GM19463 (cell line): ENCODE results near the gene FMC1.
A peak's percentile ranks its signal among the peaks of the same experiment; 100 is the strongest.
"Not testable (repeated sequence)": the region's sequence is repeated elsewhere in the genome, so short reads cannot be mapped to it uniquely, and the experiment has no call there.

Source experiments
- ATAC-seq: cut with Tn5 transposase; IDR thresholded peaks from one replicate; pipeline ENCODE4 v1.9.1; 2021; ENCODE audit warnings: mild to moderate bottlenecking, moderate library complexity; ENCODE audit not compliant: unreplicated experiment

The FMC1 gene

GRCh38 chr7:139340037-139340807 is 915 bp upstream of the FMC1 start:
- peak; percentile 74 for ATAC-seq

- ATAC-seq = no peak
Observed at GRCh38 chr7:139340808-139341057, 404 bp upstream of the FMC1 start.

DNA sequence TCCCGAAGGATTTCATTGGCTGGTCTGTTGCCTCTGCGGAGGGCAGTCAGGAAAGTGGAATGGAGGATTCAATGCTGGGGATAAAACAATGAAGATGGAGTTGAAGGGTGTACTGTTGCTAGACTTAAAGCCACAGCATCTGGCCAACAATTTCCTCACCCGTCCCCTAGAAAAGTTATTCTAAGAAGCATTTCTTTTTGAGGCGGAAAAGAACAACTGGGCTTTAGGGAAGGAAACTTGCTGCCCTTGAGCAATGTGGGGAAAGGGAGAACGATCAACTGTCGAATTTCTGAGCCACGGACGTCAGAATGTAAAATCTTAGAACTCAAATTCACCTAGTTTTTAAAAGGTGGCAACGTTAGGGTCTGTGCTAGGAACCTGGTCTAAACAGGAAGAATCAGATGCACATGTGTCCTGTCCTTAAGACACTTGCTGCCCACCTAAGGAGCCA is 664 bp downstream of the FMC1 start:
- no peak for ATAC-seq

DNA sequence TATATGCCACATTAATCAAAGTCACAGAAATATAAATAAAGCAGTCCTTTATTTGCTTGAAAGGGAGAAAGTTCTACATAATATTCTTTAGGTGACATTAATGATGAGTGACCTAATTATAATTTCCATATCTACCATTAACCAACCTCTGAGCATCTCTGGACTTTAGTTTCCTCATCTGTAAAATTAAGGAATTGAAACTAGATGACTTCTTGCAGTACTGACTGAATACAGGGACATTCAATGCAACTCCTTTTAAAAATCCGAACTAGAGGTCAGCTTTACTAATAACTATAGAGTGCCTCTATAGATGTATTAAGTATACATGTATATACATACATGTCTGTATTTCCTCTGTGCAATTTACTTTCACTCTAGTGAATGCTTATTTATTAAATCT is 3.9 kb downstream of the FMC1 start:
- ATAC-seq = no peak

DNA sequence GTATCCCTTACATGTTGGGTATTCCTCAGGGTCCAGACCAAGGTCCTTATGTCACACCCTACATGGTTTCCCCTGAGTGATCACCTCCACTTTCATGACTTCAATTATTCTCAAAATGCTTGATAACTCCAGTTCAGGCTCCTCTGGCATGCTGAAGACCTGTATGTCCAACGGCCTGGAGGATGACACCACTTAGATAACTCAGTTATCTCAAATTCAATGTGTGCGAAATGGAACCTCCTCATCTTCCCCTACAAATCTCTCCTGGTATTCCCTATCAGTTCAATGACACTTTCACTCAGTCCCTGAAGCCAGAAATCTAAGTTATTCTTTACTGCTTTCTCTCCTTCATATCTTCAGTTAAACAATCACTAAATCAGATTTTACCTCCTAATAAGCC is 9.9 kb downstream of the FMC1 start:
- no peak for ATAC-seq

DNA sequence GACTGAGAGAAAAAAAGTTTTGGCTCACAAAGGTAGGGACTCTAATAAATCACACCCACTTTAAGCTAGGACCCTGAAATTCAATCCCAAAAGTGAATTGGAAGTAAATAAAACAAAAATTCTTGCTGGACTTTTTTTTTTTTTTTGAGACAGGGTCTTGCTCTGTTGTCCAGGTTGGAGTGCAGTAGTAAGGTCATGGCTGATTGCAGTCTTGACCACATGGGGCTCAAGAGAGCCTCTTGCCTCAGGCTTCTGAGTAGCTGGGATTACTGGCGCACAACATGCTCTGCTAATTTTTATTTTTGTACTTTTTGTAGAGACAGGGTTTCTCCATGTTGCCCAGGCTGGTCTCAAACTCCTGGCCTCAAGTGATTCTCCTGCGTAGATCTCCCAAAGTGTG is 13.6 kb downstream of the FMC1 start:
- ATAC-seq = no peak

DNA sequence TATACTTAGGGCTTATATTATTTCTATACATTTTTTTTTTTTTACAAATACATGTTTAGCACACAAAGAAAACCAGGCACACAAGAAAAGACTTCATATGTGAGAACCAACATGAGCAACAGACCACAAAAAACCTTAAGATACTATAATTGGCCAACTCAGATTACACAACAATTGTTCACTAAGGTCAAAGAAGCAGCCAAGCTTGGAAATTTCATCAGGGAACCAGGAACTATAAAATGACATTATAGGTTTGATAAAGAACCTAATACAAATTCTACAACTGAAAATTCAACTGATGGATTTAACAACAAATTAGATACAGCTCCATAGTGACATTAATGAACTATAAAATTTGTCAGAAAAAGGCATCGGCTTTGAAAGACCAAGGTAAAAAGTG is 14.2 kb downstream of the FMC1 start:
- no peak for ATAC-seq

GRCh38 chr7:139357729-139358506 is 16.8 kb downstream of the FMC1 start:
- not testable (repeated sequence) for ATAC-seq

GRCh38 chr7:139358541-139359365 is 17.6 kb downstream of the FMC1 start:
- peak; percentile 9 for ATAC-seq

DNA sequence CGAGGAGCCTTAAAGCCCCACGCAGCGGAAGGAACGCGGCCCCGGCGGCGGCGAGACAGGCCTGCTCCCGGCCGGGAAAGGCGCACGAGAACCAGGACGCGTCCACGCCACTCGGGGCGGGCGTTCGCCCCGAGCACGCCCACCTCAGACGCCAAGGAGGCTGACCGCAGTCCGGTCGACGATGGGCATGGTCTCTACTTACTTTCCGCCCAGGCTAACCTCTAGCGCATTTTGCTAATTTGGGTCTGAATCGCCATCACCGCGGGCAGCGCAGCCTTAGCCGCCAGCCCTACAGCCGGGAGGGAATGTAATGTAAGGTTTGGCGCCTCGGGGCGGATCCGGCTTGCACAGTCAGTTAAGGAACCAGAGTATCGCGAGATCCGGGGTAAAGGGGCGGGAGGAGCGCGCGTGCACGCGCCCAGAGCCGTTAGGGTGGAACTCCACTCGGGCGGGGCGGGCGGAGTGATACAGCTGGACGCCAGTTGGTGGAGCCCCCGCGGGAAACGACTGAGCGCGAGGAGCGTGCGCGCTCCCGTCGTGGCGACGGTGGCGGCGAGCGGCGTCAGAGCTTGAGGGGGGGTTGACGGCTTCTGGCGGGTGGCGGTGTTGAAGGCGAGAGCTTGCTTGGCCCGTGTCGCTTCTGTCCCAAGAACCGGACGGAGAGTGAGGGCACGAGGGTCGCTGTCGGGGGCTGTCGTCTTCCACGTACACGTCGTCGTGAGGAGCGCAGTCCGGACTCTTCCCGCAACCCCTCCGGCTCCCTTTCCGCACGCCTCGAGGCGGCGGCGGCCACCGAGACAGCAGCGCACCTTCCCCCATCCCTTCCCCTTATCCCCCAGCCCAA is 18.5 kb downstream of the FMC1 start, which contains the start of gene LUC7L2:
TSS of gene LUC7L2 (plus strand) at position 529 of the 844 bp plus-strand sequence. CDS start 368 bp downstream, outside the sequence.
- peak; percentile 74 for ATAC-seq

- peak; percentile 69 for ATAC-seq
Observed at GRCh38 chr7:139360210-139360947, 19.2 kb downstream of the FMC1 start.

DNA sequence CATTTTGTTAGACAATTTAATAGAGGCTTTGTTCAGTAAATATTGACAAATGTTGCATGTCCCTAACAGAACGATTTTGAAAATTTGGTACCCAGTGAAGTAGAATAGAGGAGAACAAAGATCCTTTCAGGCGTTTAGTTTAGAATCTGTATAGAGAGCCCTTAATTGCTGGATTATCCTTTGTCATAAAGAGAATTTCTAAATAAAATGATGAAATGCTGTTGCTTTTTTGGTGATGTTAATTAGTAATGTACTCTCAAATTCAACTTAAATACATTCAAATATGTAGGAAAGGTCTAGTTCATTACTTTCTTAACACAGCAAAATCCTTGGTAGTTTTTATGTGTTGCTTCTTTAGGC is 19.8 kb downstream of the FMC1 start:
- no peak for ATAC-seq

DNA sequence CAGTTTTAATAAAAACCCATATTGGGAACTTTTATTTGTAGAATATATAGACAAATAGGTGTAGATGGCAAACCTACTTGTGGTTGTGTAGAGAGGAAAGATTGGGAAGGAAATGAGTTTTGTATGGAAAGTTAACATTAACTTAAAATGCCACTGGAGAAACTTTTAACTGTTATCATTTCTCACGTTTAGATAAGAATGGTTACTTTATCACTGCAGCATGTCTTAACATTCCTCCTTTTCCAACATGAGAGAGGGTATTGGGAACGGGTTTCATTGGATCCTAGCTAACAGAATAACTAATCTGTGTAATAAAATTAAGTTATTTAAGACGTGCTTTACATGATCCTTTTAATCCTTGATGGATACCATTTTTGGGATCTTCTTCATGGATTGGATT is 20.4 kb downstream of the FMC1 start:
- ATAC-seq = no peak

DNA sequence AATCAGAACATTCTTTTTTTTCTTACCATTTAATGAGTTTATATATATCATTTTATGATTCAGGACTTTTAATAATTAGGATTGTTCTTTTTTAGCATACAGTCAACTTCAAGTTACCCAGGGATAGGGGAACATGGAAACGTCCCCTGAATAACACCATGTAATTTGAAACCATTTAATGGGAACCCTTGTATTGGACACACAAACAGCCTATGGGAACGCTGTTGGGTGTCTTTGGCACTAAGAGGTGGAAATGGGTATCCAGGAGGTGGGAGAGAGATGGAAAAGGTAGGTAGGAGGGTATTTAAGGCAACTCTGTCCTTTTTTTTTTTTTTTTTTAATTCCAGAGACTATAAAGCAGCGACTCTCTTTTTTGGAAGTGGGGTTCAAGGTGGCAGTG is 21.2 kb downstream of the FMC1 start:
- no peak for ATAC-seq

- no peak for ATAC-seq
Observed at GRCh38 chr7:139362981-139363380, 21.8 kb downstream of the FMC1 start.

GRCh38 chr7:139365336-139365735 is 24.2 kb downstream of the FMC1 start:
- no peak for ATAC-seq

- no peak for ATAC-seq
Observed at GRCh38 chr7:139366400-139366799, 25.3 kb downstream of the FMC1 start.

DNA sequence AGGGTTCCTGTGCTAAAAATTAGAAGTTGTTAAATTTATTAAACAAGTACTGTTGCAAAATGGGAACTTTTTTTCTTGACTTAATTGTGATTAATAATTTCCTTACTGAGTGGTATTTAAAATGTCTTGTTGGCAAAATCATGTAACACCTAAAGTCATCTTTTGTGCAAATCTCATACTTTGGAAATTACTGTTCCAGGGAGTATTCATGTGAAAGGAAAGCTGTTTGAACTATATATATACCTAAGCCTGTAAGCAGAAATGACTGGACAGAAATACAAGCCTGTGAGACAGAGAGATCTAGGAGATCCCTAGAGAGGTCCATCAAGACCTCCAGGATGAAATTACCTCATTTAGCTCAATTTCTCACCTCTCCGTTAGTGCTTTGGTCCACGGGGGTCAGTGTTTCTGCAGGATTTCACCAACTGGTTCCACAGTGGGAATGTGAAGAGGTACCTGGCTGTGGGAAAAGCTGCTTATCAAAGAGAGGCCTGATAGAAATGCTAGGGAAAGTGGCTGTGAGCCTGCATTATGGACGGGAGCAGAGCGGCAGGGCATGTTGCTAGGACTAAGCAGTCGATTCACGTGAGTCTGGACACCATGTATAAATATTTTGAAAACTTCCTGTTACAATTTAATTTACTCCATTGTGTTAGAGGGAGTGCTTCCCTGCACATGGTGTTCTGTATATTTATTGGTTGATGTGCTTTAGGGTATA is 26.5 kb downstream of the FMC1 start:
- ATAC-seq = no peak

DNA sequence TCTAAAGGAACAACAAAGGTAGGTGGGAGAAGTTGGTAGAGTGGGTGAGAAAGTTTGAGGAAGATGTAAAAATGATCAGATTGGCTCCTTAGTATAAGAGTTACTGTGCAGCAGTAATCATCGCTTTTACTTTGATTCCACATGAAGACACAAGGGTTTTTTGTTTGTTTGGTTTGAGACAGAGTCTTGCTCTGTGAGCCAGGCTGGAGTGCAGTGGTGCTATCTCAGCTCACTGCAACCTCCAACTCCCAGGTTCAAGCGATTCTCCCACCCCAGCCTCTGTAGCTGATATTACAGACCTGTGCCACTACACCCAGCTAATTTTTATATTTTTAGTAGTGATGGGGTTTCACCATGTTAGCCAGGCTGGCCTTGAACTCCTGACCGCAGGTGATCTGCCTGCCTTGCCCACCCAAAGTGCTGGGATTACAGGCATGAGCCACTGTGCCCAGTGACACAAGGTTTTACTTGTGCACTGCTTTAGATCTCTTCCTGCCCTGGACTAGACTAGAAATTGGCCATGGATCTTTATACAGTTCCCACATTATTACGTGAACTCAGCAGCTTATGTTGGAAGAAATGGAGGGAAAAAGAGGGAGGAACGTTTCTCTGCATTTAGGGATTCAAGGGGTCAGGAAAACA is 29.3 kb downstream of the FMC1 start:
- no peak for ATAC-seq
